VCaP (cell line): ENCODE measurements around the gene LYG1.
"Not testable (repeated sequence)": the region's sequence is repeated elsewhere in the genome, so short reads cannot be mapped to it uniquely, and the experiment has no call there.

Experiments
- H3K27ac ChIP-seq: fragments of 450-650 bp; 2 replicates; pipeline ENCODE4 v1.5.1; 2017
- TF ChIP-seq, protein P1 (sequence below): fragments of 450-650 bp; conservative IDR thresholded peaks from 2 replicates; pipeline ENCODE4 v1.5.1; 2017; ENCODE audit warnings: mild to moderate bottlenecking, moderate library complexity

Gene LYG1

DNA sequence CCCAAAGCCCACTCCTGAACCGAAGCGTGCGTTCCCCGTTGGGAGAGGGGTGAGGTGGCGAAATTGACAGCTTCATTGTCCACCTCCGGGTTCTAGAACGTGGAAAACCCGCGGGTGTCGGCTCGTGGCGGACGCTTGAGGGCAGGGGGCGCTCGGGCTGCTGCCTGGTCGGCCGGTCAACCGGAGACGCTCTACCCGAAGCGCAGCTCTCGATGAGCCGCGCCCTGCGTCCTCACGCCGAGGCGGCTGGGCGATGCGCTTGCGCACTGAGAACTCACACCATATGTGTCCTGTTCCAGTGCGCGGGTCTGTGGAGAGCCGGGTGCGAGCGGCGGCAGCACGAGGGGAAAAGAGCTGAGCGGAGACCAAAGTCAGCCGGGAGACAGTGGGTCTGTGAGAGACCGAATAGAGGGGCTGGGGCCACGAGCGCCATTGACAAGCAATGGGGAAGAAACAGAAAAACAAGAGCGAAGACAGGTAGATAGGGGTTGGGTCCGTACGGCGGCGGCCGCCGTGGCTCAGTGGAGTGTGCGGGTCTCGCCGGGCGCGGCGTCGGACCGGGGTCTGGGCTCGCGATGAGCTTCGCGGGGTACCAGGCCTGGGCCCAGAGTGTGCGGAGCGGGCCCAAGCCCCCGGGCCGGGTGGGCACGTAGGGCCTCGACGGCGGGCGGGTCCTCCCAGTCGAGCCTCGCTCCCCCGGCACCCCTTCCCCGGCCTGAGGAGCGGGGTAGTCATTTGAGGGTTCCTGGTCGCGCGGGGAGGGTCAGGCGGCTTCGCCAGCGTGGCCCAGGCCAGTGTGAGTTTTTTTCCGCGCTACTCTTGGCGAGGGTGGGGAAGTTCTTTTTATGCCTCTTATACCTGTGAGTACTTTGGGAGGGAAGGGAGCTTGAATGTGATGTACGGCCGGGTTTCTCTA lies 36.4 kb upstream of the LYG1 start, which contains the start of gene EIF5B:
EIF5B (plus strand) TSS at position 277 of the 916 bp plus-strand sequence; CDS start at position 443, 166 bp downstream.
- peak within 1 kb of the TSS; percentile 86 for H3K27ac ChIP-seq
- TF ChIP-seq, protein P1, sequence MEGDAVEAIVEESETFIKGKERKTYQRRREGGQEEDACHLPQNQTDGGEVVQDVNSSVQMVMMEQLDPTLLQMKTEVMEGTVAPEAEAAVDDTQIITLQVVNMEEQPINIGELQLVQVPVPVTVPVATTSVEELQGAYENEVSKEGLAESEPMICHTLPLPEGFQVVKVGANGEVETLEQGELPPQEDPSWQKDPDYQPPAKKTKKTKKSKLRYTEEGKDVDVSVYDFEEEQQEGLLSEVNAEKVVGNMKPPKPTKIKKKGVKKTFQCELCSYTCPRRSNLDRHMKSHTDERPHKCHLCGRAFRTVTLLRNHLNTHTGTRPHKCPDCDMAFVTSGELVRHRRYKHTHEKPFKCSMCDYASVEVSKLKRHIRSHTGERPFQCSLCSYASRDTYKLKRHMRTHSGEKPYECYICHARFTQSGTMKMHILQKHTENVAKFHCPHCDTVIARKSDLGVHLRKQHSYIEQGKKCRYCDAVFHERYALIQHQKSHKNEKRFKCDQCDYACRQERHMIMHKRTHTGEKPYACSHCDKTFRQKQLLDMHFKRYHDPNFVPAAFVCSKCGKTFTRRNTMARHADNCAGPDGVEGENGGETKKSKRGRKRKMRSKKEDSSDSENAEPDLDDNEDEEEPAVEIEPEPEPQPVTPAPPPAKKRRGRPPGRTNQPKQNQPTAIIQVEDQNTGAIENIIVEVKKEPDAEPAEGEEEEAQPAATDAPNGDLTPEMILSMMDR: peak; percentile 90

DNA sequence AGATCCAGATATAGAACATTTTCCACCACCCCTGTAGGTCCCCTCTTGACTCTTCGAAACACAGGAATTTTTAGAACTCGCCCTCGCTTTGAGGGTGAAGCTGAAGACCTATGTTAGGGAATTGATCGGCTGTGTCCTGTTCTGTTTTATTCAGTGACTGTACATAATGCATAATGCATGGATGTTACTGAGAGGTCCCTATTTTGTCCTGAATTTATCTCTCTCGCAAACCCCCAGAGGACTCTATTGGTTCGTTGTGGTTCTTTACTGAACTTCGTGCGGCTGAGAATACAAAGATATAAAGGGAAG lies 35.8 kb upstream of the LYG1 start:
- TF ChIP-seq, protein P1: no peak
- peak overlapping the region; percentile 86 for H3K27ac ChIP-seq

DNA sequence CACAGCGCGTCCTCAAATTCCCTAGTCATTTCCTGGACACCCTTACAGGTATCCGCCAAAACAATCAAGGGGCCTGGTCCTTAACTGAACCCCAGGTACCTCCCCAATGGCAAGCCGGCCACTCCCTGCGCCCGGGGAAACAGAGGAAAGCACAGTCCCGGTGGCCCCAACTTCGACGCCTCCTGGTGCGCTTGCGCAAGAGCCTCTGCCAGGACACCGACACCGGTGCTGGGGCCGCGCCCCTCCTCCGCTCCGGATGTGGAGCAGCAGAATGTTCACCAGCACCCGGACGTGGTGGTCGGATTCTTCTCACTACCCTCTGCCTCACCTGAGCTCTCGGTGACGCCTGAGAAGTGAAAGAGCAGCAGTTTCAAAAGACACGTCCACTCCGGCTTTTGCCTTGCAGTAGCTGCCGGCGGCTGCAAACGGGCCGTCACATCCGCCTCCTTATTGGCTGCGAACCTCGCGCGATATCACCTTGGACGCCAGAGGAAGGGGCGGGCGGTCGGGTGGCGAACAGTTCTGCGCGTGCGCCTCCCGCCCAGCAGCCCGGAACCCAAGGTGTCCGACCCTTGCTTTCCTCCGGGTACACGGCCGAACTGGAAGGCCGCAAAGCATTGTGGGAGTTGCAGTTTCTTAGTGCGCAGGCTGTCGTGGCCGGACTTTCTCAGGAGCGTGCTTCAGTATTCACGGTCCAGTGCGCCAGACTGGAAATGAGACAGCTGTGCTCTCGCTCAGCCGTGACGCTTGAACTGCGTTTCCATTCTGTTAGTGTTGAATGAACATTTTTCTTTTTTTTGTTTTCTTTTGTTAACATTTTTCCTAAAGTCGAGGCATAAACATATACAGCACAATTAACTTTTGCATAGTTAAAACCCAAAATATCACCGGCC lies 35.2 kb upstream of the LYG1 start, which contains the start of gene TXNDC9:
TXNDC9 (minus strand) TSS at position 423 of the 893 bp plus-strand sequence. CDS start 3,123 bp downstream, outside the sequence.
- H3K27ac ChIP-seq: peak within 1 kb of the TSS; percentile 86
- TF ChIP-seq, protein P1: no peak

DNA sequence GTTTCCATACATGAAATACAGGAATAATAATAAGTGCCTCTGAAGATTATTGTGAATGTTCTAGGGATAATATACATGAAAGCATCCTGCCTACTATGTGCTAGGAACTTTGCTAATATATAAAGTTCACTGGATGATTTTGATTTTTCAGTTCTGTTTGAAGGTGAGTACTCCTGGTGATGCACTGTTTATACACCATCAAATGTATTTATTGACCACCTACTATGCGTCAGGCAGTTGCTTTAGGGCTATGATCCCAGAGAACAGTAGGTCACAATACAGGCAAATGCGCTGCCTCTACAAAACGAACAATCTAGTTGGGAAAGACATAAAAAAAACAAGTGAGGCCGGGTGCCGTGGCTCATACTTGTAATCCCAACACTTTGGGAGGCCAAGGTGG lies 24.4 kb upstream of the LYG1 start:
- H3K27ac ChIP-seq: no peak overlapping the region
- TF ChIP-seq, protein P1: no peak

DNA sequence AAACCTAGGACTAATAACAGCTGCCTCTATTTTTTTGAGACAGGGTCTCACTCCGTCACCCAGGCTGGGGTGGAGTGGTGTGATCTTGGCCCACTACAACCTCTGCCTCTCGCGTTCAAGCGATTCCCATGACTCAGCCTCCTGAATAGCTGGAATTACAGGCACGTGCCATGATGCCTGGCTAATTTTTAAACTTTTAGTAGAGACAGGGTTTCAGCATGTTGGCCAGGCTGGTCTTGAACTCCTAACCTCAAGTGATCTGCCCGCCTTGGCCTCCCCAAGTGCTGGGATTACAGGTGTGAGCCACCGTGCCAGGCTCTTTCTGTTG lies 16.8 kb upstream of the LYG1 start:
- not testable (repeated sequence) for H3K27ac ChIP-seq

DNA sequence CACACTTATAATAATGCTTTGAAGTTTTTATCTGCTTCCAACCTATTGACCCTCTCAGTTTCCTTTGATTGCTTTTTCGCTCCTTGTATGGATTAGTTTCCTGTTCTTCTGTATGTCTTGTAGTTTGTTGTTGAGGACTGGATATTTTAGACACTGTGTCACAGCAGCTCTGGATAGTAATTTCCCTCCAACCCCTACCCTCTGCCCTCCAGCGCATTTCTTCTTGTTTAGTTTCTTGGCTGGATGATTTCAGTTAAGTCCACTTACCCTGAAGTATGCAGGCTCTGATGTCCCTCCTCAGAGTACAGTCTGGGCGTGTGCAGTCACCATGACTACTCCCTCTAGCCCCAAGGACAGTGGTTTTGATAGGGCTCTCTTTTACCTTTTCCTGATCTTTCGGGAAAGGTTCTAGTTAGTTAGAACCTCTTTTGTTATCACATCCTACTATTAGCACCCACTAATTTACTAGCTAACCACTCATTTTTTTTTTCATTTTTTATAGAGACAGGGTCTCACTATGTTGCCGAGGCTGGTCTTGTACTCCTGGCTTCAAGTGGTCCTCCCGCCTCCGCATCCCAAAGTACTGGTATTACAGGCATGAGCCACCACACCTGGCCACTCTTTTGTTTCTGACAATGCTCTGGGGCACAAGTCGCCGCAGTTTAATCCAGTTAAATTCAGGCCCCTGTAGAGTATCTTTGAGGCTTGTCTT lies 16.3 kb upstream of the LYG1 start:
- TF ChIP-seq, protein P1: no peak
- H3K27ac ChIP-seq: no peak overlapping the region

DNA sequence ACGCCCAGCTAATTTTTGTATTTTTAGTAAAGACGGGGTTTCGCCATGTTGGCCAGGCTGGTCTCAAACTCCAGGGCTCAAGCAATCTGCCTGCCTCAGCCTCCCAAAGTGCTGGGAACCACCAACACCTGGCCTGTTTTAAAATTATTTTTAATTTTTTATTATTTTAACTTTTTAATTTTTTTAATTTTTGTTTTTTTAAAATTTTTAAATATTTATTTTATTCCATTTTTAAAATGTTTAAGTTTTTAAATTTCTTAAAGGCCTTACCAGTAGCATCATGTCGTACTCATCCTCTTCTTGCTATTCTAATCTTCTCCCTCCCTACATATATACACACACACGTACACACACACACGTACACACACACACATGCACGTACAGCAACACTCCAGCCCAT lies 1.4 kb downstream of the LYG1 start:
- no peak overlapping the region for H3K27ac ChIP-seq
- TF ChIP-seq, protein P1: no peak
